PC-9 (cell line): ENCODE results near the gene C14orf119.

Source experiments
- CTCF ChIP-seq: fragments of 200-600 bp; sonication (generic); conservative IDR thresholded peaks from 2 replicates; pipeline ENCODE4 v1.6.1; 2017; ENCODE audit warnings: mixed run types, antibody characterized with exemption, mild to moderate bottlenecking, moderate library complexity
- EZH2 ChIP-seq: fragments of 200-600 bp; sonication (generic); IDR thresholded peaks from 2 replicates; pipeline ENCODE4 v1.8.0; 2017; ENCODE audit warnings: antibody characterized with exemption, low read depth

GRCh38 chr14:23118506-23119362 lies 23.4 kb downstream of the C14orf119 start, which contains the start of gene CEBPE:
- TF ChIP-seq CTCF (no peak), EZH2 (no peak)
